NB4 (cell line): Measurements from ENCODE around the gene SERPINB7.

Experiments used
- CTCF ChIP-seq: IDR thresholded peaks from one replicate; pipeline ENCODE4 v1.5.1; 2012; ENCODE audit warnings: low read depth, low read length
- POLR2A ChIP-seq: IDR thresholded peaks from 2 replicates; pipeline ENCODE4 v1.6.1; 2011; ENCODE audit warnings: mild to moderate bottlenecking; ENCODE audit not compliant: insufficient read length; ENCODE audit errors: extremely low read depth

GRCh38 chr18:63828656-63829055 lies 53.4 kb downstream of the SERPINB7 start:
- TF ChIP-seq CTCF (no peak), POLR2A (no peak)
